ENCODE results near the gene SBF2.

SBF2 gene

DNA sequence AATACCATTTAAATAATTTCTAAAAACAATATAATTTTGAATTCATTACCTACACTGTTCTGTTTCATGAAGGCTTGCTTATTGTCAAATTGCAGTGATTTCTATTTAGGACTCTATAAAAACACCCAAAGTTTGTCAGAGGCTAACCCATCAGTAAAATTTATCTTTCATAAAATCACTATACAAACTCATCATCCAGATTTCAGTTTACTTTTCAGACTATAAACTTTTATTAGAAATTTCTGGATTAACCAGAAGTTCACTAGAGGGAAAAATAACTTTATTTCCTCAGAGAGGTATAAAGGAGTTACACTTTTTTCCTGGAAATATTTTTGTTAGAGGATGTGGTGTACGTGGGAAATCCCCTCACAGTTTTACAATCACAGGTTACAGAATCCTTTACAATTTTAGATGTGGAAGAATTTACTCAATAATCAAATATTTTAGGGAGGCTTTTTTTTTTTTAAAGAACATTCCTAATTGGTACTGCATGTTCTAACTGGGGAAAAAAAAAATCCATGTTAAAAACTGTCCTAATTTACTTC is 453.5 kb downstream of the SBF2 start:
- DNase-seq, result no peak
- Histone ChIP-seq H3K4me3 (ENCODE audit: low read depth, low read length) (no peak overlapping the region), H3K27ac (no peak overlapping the region), H3K9me3 (ENCODE audit: severe bottlenecking) (no peaks in the 10 kb centered on the region), H3K36me3 (peaks cover 5% of the 10 kb centered on the region), H3K27me3 (ENCODE audit: insufficient read depth, low read depth, severe bottlenecking) (no peaks in the 10 kb centered on the region)
- TF ChIP-seq, protein P1, sequence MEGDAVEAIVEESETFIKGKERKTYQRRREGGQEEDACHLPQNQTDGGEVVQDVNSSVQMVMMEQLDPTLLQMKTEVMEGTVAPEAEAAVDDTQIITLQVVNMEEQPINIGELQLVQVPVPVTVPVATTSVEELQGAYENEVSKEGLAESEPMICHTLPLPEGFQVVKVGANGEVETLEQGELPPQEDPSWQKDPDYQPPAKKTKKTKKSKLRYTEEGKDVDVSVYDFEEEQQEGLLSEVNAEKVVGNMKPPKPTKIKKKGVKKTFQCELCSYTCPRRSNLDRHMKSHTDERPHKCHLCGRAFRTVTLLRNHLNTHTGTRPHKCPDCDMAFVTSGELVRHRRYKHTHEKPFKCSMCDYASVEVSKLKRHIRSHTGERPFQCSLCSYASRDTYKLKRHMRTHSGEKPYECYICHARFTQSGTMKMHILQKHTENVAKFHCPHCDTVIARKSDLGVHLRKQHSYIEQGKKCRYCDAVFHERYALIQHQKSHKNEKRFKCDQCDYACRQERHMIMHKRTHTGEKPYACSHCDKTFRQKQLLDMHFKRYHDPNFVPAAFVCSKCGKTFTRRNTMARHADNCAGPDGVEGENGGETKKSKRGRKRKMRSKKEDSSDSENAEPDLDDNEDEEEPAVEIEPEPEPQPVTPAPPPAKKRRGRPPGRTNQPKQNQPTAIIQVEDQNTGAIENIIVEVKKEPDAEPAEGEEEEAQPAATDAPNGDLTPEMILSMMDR (IDR thresholded peaks at IDR 0.05; ENCODE audit: low read depth, low read length), result no peak

GRCh38 chr11:9839550-9839949 is 454.5 kb downstream of the SBF2 start:
- Histone ChIP-seq H3K36me3 (no peaks in the 10 kb centered on the region; the same call in none of the 2 replicates), H3K4me3 (ENCODE audit: low read depth, low read length) (no peak overlapping the region), H3K9me3 (ENCODE audit: severe bottlenecking) (no peaks in the 10 kb centered on the region), H3K27me3 (ENCODE audit: insufficient read depth, low read depth, severe bottlenecking) (no peaks in the 10 kb centered on the region), H3K27ac (no peak overlapping the region)
- no peak for DNase-seq
- TF ChIP-seq, protein P1 (IDR thresholded peaks at IDR 0.05; ENCODE audit: low read depth, low read length), result no peak

GRCh38 chr11:9838961-9839360 is 455.1 kb downstream of the SBF2 start:
- no peaks in the 10 kb centered on the region for H3K27me3 ChIP-seq (ENCODE audit: insufficient read depth, low read depth, severe bottlenecking)
- no peaks in the 10 kb centered on the region for H3K9me3 ChIP-seq (ENCODE audit: severe bottlenecking)
- no peak for DNase-seq
- TF ChIP-seq, protein P1 (IDR thresholded peaks at IDR 0.05; ENCODE audit: low read depth, low read length), result no peak
- H3K27ac ChIP-seq, result no peak overlapping the region
- H3K4me3 ChIP-seq (ENCODE audit: low read depth, low read length), result no peak overlapping the region
- H3K36me3 ChIP-seq, result no peaks in the 10 kb centered on the region; the same call in none of the 2 replicates

GRCh38 chr11:9838229-9838628 is 455.8 kb downstream of the SBF2 start:
- H3K4me3 ChIP-seq (ENCODE audit: low read depth, low read length), result no peak overlapping the region
- no peaks in the 10 kb centered on the region; the same call in none of the 2 replicates for H3K36me3 ChIP-seq
- TF ChIP-seq, protein P1 (IDR thresholded peaks at IDR 0.05; ENCODE audit: low read depth, low read length), result no peak
- DNase-seq, result no peak
- no peaks in the 10 kb centered on the region for H3K27me3 ChIP-seq (ENCODE audit: insufficient read depth, low read depth, severe bottlenecking)
- no peaks in the 10 kb centered on the region for H3K9me3 ChIP-seq (ENCODE audit: severe bottlenecking)
- H3K27ac ChIP-seq, result no peak overlapping the region

- Histone ChIP-seq H3K36me3 (peaks cover 8% of the 10 kb centered on the region; the same call in 1 of the 2 replicates), H3K27me3 (ENCODE audit: insufficient read depth, low read depth, severe bottlenecking) (no peaks in the 10 kb centered on the region), H3K9me3 (ENCODE audit: severe bottlenecking) (no peaks in the 10 kb centered on the region), H3K4me3 (ENCODE audit: low read depth, low read length) (no peak overlapping the region), H3K27ac (no peak overlapping the region)
- DNase-seq, result no peak
- TF ChIP-seq, protein P1 (IDR thresholded peaks at IDR 0.05; ENCODE audit: low read depth, low read length), result no peak
These were observed 459.7 kb downstream of the SBF2 start for GRCh38 chr11:9834291-9834690.

GRCh38 chr11:9831122-9831521 is 462.9 kb downstream of the SBF2 start:
- no peak for DNase-seq
- Histone ChIP-seq H3K9me3 (ENCODE audit: severe bottlenecking) (no peaks in the 10 kb centered on the region), H3K36me3 (peaks cover 8% of the 10 kb centered on the region; the same call in 1 of the 2 replicates), H3K4me3 (ENCODE audit: low read depth, low read length) (no peak overlapping the region), H3K27ac (no peak overlapping the region), H3K27me3 (ENCODE audit: insufficient read depth, low read depth, severe bottlenecking) (no peaks in the 10 kb centered on the region)
- TF ChIP-seq, protein P1 (IDR thresholded peaks at IDR 0.05; ENCODE audit: low read depth, low read length), result no peak

All from WERI-Rb-1 (cell line).